Ramos (cell line): Measurements from ENCODE around the gene COL4A2.

ENCODE experiments used
- in situ Hi-C: fragments of 300-500 bp; cut with MboI; formaldehyde crosslinking; loops from one replicate; pipeline ENCODE4 v1.14.3; 2022; ENCODE audit warnings: low sequenced_read_pairs; ENCODE audit not compliant: unreplicated experiment

The COL4A2 gene

DNA sequence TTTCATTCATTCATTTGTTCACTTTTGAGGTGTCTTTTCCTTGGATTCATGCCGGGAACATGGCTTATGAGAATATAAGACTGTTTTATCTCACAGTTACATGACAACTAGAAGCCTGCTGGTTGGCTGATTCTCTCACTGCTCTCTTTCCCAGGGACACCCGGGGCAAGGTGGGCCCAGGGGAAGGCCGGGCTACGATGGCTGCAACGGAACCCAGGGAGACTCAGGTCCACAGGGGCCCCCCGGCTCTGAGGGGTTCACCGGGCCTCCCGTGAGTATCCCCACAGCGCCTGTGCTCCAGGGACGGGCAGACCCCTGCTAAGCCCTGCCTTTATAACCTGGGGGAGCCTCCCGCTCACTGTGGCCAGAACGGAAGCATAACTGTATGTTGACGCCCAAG is 121.2 kb downstream of the COL4A2 start:
- in situ Hi-C loops: no loop called here

DNA sequence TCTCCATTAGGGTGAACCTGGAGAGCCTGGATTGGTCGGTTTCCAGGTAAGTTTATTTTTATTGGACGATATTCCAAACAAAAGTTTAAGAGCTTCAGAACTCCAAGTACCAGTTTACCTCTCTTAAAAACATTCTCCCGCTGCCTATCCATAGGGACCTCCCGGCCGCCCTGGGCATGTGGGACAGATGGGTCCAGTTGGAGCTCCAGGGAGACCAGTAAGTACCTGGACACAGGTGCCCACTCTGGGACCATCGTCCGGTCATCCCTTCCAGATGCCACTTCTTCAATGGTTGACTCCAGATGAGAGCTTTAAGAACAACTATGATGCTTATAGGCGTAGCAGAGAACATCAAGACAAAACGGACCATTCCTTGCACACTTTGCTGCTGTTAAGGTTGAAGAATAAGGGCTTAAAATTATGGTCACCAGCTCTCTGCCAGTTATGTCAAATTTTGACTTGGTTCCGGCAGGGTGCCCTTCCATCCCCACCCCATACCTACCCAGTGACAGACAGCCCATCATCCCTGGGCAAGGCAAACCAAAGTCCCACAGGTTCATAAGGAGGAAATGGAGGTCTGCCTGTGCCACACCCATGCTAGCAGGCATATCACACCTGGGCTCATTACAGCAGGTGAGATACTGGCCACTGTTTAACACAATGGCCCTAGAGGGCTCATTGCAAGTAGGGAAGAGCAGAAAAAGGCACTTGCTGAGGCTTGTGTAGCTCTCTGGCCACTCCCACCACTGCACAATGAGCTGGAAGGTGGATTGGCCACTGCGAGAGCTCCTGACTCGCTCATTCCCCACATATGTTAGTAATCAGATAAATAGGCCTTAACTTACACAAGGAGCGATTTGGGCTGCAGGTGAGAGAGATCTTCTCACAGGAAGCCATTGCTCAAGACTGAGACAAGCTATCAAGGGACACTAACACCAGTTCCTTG is 123.6 kb downstream of the COL4A2 start:
- in situ Hi-C loops: no loop called here

DNA sequence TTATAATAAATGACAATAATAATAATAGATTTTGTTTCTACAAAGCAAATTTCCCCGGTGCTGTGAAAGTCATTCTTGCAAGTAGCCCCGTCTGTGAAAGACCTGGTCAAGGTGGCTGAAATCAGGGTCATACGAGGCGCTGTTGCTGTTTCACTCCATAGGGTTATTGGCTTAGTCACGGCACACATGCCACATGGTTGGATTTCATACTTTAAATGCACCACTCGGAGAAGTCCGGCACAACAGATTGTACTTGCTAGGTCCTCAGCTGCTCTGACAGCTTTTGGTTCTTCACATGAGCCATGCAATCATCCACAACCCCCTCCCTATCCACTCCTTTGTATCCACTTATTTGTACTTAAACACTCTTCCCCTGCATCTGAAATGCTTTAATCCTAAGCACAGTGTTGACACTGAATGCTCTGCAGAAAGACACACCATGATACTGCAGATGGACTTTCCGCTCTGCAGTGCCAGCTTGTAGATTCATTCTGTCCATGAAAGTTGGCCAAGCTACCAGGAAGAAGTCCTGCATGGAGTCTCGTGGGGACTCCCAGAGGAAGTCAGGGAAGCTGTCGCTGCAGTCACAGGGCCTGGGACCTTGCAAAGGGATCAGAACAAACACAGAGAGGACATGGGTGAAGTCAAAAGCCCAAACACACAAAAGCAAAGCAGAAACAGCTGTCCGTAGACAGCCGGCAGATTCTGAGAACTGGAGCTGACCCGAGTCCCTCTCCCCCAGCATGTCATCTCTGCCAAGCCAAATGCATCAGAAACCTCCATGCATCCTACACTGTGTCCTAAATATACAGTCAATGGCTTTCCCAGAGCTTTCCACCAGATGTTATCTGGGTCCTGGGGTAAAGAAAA is 124.6 kb downstream of the COL4A2 start:
- in situ Hi-C loops: no loop called here

DNA sequence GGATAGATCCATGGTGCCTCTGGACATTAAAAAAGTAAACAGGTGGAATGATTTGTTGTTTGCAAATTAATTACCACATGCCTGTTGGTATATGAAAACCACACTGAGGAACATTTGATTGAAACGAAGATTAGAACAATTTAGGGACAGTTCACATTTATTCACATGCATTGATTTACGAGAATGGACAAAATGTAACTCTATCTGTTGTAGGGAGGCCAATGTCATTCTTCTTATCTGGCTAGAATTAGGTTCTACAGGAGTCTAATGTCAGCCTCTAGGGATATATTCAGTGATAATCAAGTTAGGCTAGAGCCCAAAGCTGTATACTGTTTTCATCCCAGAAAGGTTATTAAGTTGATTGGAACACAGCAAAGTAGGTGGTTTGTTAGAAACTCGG is 125.4 kb downstream of the COL4A2 start:
- in situ Hi-C loops: no loop called here

DNA sequence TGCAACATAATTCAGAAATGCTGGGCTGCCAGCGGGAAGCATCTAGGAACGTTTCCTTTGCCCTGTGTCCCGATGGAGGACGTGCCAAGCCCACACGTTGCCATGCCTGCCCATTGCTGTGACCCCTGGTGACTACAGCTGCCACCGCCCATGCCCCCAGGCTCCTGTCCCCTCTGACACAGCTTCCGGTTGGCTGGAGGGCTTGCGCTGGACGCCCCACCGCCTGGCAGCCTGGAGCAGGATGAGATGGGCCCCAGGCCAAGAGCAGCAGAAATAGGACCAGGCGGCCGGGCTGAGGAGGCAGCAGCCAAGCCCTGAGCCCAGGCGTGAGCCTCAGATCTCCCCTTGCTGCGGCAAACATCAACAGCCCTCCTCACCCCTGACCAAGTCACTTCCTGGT is 125.9 kb downstream of the COL4A2 start:
- in situ Hi-C loops: no loop called here

DNA sequence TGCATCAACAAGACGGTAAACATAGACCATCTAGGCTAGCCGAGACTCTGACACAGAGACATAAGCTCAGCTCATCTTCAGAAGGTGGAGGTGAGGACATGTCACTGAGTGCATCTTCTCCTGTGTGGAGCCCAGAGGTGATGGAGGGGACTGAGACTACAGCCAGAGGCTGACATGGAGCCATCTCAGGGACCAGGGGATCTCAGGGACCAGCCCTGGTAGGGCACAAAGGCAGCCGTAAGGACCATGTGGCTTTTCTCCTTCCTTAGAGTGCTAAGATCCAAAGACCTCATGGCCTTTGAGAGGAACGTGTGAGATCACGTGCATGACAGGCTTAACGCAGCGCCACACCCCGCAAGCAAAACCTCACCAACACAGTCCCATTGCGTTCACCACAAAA is 127.5 kb downstream of the COL4A2 start:
- in situ Hi-C loops: no loop called here

DNA sequence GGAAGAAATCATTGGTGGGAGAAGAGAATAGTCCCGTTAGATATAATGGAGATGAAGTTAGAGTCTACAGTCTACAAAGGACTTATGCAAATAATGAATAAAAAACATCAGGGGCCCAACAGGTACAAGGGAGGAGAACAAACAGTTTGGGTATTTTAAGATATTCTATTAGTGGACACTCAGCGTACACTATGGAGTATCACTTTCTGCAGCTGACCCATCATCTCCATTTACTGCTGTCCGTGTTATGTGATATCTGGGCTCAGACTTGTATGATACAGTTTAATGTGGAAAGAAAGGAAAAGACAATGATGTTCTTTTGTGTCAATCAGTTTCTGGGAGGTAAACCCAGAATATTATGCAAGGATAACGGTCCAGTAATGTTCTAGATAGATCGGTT is 128.2 kb downstream of the COL4A2 start:
- in situ Hi-C loops: no loop called here

DNA sequence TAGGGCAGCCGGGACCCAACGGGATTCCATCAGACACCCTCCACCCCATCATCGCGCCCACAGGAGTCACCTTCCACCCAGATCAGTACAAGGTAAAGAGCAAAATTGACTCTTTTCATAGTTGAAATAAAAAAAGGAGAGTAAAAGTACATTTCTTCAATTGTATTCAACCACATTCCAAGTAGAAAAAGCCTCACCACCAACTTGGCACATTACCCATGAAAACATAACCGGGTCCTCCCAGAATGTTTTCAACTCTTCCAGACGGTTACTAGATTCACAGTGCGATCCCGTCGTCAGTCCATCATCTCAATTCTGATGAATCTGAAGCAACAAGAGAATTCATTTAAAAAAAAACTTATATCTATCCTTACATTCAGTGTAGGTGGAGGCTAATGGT is 129.2 kb downstream of the COL4A2 start:
- in situ Hi-C loops: no loop called here

DNA sequence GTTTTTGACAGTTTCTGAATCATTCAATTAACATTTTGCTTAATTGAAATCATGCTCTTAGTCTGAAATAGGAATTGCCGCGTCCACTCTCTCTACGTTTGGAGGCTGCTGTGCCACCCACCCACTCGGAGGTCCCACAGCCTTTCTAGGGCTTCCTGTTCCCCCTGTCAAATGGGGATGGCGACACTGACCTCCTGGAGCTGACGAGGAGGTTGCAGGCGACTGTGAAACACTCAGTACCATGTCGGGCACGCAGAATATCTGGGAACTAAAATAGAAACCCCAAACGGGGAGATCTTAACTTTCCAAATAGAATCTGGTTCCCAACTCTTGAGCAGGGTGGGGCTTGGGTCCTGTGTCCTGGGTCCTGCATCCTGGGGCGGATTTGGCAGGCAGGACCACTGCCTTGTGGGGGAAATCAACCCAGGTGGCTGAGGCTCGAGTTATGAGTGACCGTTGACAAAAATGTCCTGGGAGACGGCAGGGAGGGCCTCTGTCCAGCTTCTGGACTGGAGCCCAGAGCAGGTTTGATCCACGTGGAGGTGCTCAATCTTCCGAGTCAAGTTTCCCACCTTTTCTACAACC is 129.8 kb downstream of the COL4A2 start:
- in situ Hi-C loops: no loop called here

DNA sequence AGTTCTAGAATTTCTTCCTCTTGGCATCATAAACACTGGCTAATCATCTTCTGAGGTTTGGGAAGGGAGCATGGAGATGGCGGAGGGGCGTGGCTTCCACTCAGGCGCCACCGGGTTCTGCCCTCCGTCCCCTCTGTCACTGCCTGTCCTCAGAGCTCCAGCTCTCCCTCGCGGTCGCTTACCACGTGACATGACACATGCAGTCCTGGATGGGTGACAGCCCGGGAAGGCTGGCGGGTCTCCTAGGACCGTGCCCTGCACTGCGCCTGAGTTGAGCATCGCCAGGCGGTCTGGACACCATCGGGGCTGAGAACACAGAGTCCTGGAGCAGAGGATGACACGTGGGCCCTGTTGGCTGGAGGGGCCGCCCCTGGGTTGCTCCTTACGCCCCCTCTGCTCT is 131.1 kb downstream of the COL4A2 start:
- in situ Hi-C loops: no loop called here

DNA sequence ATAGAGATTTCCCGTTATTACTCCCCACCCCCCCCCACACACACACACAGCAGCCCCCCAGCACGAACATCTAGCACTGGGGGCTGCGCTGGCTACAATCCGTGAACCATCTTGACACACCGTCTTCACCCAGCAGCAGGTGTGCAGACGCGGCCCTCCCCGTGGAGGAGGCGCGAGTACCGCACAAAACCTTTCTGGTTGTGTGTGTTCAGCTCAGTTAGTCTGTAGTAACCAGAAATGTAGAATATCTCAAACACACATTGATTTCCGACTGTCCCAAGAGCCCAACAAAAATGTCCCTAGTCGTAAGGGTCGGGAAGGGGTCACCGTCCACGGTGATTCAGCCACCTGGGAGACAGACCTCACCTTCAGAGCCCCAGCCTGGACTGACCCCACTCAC is 131.7 kb downstream of the COL4A2 start:
- in situ Hi-C loops: no loop called here

DNA sequence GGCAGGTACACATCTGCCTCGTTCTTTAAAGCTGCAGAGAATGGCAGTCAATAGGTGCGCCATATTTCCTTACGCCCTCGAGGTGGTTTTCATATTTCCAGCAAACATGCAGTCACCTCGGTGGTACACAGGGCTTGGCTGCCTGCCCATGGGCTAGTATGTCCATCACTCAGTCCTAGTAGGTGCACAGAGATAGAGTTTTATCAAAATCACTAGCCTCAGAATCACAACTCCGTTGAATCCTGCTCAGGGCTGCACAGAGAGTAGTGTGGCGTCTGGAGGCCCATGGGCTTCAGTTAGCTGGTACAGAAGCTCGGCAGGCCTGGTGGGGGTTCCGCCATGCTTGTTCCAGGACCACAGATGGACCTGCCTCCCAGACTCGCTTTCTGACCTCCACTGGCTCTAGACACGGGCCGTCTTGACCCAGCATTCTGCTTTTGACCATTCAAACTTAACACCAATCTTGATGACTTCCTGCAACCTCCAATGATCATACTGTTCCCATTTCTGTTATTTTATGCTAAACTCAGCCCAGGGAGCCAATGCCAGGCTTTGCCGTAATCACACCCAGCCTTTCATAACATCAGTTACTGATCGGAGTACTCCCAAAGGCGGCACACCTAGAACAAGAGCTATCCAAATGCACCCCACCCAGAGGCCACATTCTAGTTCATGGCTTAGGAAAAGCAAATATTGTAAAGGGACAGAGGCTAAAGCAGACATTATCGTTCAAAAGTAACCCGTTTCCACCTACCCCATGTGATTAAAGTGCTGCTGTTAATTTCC is 134.1 kb downstream of the COL4A2 start:
- in situ Hi-C loops: no loop called here

DNA sequence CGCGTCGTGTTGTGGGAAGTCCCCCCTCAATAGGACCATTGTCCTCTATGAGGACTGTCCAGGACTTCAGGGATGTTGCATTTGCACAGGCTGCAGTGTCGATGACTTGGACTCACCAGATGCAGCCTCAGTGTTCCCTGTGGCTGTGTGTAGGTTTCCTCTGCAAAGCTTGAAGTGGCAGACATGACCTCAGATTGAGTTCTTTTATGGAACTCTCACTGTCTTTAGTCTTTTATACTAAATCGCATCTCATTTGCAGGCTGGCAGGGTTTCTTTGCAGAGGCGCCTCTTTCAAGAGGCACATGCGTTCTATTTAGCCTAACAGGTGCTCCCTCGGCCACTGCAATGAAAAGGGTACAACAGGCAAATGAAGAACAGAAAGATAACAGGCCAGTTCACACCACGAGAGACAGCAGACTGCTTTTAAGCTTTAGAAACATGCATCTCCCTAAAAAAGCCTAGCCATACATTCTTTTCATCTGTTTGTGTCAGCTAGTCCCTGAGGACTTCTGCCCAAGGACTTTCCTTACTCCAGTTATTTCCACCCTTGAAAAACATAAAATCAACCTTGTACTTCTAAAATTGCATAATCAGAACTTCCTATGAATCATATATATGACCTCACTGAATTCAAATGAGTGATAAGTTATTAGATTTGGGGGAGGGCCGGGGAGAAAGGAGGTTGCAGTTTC is 136.0 kb downstream of the COL4A2 start:
- in situ Hi-C loops: no loop called here

DNA sequence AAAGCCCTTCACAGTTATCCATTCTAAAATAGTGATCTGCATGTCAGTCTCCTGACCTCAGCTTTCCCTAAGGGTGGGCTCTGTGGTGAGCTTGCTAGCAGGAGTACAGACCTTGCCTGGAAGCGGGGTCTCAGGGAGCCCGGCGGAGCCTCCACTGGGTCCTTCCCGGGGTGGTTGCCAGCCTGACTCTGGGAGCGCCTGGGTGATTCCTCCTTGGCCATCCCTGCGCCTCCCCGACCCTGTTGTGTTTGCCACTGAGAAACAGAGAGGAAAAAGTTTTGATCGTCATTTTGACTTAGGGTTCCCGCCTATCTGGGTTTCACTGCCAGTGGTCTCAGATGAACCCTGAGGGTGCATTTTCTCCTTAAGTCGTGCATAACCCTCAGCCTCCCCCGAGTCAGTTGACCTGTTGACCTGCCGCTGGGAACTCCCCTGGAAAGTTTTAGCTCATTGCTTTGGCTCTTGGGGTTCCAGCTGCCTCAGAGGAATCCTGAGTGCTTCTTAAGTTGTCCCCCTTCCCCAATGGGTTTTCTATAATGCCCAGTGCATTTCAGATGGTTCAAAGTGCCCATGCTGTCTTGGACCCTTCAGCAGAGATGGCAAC is 136.6 kb downstream of the COL4A2 start:
- in situ Hi-C loops: no loop called here

DNA sequence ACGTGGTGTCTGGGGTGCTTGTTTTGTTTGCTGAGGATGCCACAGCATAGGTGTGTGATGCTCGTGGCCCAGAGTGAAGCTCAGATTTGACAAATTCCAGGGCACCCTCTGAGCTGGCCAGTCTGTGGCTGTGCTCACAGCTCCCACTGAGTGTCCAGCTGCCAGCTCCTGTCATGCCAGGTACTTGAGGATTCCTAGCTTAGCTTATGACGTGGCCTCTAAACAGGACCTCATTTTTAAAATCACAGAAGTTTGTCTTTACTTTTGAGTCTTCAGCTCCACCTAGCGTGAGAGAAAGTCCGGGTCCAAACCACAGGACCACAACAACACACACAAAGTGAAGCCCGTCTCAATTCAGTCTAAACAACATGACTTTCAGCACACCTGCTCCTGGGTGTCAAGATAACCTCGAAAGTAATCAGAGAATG is 137.2 kb downstream of the COL4A2 start:
- in situ Hi-C loops: no loop called here

DNA sequence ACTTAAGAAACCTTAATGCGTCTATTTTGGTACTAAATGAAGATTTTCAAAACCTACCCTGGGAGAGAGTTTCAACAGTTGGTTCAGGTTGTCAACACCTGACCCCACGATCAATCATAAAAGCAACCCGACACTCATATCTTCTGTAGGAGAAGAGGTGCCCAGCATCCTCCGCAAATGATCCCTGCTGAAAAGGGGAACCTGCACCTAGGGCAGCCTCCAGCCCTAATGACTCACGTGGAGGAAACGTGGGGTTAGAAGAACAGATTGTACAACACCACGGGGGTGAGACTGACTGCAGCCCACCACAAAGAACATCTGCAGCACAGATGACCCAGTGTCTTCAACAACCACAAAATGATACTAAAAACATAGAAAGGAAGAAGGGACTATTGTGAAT is 138.1 kb downstream of the COL4A2 start:
- in situ Hi-C loops: no loop called here

DNA sequence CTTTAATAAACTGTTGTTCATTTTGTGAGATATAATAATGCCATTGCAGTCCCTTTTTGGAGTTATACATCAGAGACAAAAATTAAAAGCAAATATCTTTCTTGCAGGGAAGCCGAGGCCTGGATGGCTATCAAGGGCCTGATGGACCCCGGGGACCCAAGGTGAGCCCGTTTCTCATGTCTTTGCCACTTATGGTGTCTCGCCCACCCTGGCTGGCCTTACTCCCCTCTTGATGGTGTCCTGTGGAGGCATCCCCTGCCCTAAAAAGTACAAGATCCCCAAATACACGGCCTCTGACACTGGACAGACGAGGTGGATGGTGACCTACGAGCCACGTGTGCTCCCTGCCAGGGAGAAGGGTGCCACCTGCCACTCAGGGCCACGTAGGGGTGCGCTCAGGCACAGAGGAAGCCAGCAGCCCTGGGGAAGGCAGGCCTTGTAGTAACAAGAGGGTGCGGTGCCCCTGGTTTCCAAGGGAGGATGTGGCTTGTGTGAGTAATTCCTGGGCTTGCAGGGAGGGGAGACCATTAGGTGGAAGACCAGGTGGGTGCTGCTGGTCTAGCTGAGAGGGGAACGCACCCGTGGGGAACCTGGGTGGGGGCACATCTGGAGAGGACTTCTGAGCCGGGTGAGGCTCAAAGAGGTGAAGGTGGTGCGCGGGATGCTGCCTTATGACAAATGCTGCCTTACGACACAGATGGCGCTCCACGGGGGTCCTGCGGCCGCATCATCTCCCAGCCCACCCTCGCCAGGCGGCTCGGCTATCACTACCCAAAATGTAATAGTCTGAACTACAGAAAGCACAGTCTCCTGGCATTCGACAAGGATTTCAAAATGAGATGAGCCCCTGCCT is 138.9 kb downstream of the COL4A2 start:
- in situ Hi-C loops: no loop called here

DNA sequence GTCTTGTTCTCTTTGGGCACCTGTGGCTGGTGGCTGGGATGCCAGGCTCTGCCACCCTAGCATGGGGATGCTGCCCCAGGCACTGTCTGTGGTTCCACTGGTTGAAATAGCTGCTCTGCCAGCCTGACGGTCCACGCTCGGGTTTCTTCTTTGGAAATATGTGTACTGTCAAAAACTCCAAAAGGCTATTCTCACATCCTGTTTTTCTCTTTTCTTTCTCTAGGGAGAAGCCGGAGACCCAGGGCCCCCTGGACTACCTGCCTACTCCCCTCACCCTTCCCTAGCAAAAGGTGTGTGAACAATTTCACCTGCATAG is 139.4 kb downstream of the COL4A2 start:
- in situ Hi-C loops: no loop called here
